HK-2 (cell line): ENCODE measurements around the gene MYL10.
A peak's percentile ranks its signal among the peaks of the same experiment; 100 is the strongest.

ENCODE experiments used
- DNase-seq: peaks from one replicate; pipeline ENCODE4 v3.0.0-alpha.2; 2018; ENCODE audit not compliant: unreplicated experiment

The MYL10 gene

GRCh38 chr7:101629171-101629570 lies at the start of gene MYL10:
TSS of gene MYL10 (minus strand) at chr7:101629296. CDS start at chr7:101629118, 178 bp downstream.
- DNase-seq, result no peak

- peak; percentile 60 for DNase-seq
Observed at GRCh38 chr7:101678658-101679057, 49.6 kb upstream of the MYL10 start.

- peak; percentile 53 for DNase-seq
Observed at GRCh38 chr7:101677797-101678479, 48.8 kb upstream of the MYL10 start.

- DNase-seq, result no peak
Observed at GRCh38 chr7:101677391-101677790, 48.3 kb upstream of the MYL10 start.

GRCh38 chr7:101676956-101677355 lies 47.9 kb upstream of the MYL10 start:
- no peak for DNase-seq

- DNase-seq, result no peak
Observed at GRCh38 chr7:101676062-101676598, 47.0 kb upstream of the MYL10 start.

- DNase-seq, result no peak
Observed at GRCh38 chr7:101674439-101674838, 45.3 kb upstream of the MYL10 start.

GRCh38 chr7:101673951-101674350 lies 44.9 kb upstream of the MYL10 start:
- no peak for DNase-seq

- DNase-seq, result no peak
Observed at GRCh38 chr7:101673315-101673714, 44.2 kb upstream of the MYL10 start.

GRCh38 chr7:101671371-101672356 lies 42.6 kb upstream of the MYL10 start:
- DNase-seq, result no peak

- no peak for DNase-seq
Observed at GRCh38 chr7:101669307-101669706, 40.2 kb upstream of the MYL10 start.

GRCh38 chr7:101668726-101669125 lies 39.6 kb upstream of the MYL10 start:
- no peak for DNase-seq

GRCh38 chr7:101667920-101668319 lies 38.8 kb upstream of the MYL10 start:
- DNase-seq, result no peak

GRCh38 chr7:101667399-101667798 lies 38.3 kb upstream of the MYL10 start:
- DNase-seq, result no peak

- no peak for DNase-seq
Observed at GRCh38 chr7:101666741-101667140, 37.6 kb upstream of the MYL10 start.

- no peak for DNase-seq
Observed at GRCh38 chr7:101666293-101666692, 37.2 kb upstream of the MYL10 start.

- DNase-seq, result no peak
Observed at GRCh38 chr7:101664893-101665471, 35.9 kb upstream of the MYL10 start.

- DNase-seq, result no peak
Observed at GRCh38 chr7:101664436-101664835, 35.3 kb upstream of the MYL10 start.

GRCh38 chr7:101663747-101664146 lies 34.7 kb upstream of the MYL10 start:
- no peak for DNase-seq

GRCh38 chr7:101662447-101662998 lies 33.4 kb upstream of the MYL10 start:
- DNase-seq, result no peak

- no peak for DNase-seq
Observed at GRCh38 chr7:101659706-101660105, 30.6 kb upstream of the MYL10 start.

GRCh38 chr7:101657171-101657570 lies 28.1 kb upstream of the MYL10 start:
- DNase-seq, result no peak
